NB4 (cell line): ENCODE data around the gene RANBP3.

Experiments used
- POLR2A ChIP-seq: IDR thresholded peaks from 2 replicates; pipeline ENCODE4 v1.6.1; 2011; ENCODE audit warnings: mild to moderate bottlenecking; ENCODE audit not compliant: insufficient read length; ENCODE audit errors: extremely low read depth
- TF ChIP-seq, protein P1 (sequence below): IDR thresholded peaks from one replicate; pipeline ENCODE4 v1.5.1; 2012; ENCODE audit warnings: low read depth, low read length
- TF ChIP-seq, protein P2 (sequence below): IDR thresholded peaks from 2 replicates; pipeline ENCODE4 v1.6.1; 2011; ENCODE audit warnings: low read depth, low read length

DNA sequence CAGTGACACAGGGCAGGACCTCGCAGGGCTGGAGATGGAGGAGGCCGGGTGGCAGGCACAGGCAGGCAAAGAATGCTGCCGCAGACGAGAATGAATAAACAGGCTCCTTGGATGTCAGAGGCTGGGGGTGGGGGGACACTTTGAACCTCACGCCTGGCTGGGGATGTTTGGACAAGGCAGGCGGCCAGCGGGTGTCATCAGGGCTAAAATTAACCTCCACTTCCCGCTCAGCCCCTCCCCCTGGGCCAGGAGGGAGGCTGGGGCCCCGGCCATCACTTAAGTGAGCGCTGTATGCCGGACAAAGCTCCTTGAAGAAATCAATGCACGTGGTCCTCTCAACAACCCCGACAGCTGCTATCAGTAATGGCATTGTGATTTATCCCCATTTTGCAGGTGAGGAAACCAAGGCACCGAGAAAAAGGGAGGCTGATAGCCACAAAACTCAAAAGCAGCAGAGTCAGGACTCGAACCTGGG is 97.3 kb downstream of the RANBP3 start:
- TF ChIP-seq, protein P1, sequence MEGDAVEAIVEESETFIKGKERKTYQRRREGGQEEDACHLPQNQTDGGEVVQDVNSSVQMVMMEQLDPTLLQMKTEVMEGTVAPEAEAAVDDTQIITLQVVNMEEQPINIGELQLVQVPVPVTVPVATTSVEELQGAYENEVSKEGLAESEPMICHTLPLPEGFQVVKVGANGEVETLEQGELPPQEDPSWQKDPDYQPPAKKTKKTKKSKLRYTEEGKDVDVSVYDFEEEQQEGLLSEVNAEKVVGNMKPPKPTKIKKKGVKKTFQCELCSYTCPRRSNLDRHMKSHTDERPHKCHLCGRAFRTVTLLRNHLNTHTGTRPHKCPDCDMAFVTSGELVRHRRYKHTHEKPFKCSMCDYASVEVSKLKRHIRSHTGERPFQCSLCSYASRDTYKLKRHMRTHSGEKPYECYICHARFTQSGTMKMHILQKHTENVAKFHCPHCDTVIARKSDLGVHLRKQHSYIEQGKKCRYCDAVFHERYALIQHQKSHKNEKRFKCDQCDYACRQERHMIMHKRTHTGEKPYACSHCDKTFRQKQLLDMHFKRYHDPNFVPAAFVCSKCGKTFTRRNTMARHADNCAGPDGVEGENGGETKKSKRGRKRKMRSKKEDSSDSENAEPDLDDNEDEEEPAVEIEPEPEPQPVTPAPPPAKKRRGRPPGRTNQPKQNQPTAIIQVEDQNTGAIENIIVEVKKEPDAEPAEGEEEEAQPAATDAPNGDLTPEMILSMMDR: no peak
- TF ChIP-seq, protein P2, sequence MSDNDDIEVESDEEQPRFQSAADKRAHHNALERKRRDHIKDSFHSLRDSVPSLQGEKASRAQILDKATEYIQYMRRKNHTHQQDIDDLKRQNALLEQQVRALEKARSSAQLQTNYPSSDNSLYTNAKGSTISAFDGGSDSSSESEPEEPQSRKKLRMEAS: no peak
- TF ChIP-seq POLR2A: no peak
